ENCODE data around the gene ZNF343. TPM values are rescaled to one million over a fixed set of nuclear protein-coding genes. Genes with fewer than 3 reads are reported as not detected.

ZNF343 gene
- total and polyA plus RNA-seq, 2 of the 8 experiments (the other 6 are each of a cell fraction or from before 2014, with no cell fraction given): 1.8 to 5.0 TPM

DNA sequence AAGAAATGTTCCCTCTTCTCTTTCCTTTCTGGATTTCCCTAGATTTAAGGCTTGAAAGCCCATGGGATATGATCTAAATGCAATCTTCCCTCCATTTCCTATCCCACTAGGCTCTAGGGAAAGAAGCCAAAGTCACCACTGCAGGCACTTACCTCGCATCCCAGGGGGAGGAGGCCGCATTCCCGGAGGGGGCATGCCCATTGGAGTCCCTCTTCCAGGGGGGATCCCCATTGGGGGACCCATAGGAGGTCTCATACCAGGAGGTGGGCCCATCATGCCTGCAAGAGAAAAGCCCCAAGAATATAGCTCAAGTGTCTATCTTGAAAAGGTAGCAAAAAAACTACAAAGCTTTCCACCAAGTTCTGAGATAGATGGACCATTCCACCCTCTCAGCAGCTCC lies 46.2 kb downstream of the ZNF343 start:
- FAIRE-seq (no peak), DNase-seq (ENCODE audit: low read depth in 1 of 2, low spot score in 2 of 2) (no peak)
- Histone ChIP-seq H3K36me3 (ENCODE audit: control insufficient read depth in 2 of 4, insufficient read depth in 4 of 4, low read length in 3 of 4) (peaks cover 61 to 87% (median 77%) of the 10 kb centered on the region in 4 experiments), H3K4me1 (replicated peaks in 1 of 4; ENCODE audit: control insufficient read depth in 3 of 4, insufficient read depth in 4 of 4, low read length in 3 of 4) (no peaks in the 10 kb centered on the region), H3K4me3 (ENCODE audit: extremely low read depth in 1 of 4, insufficient read depth in 2 of 4, low read depth in 3 of 4, low read length in 4 of 4) (no peak overlapping the region), H3K79me2 (ENCODE audit: control insufficient read depth in 1 of 2, insufficient read depth in 2 of 2, low read length in 2 of 2) (peaks cover 6 to 30% of the 10 kb centered on the region in 2 experiments; a peak in 3 of 4 replicates), H3K9me3 (ENCODE audit: insufficient read depth in 2 of 2, low read depth in 1 of 2, low read length in 1 of 2) (no peaks in the 10 kb centered on the region), H3K18ac (ENCODE audit: extremely low read depth, low read length) (no peak overlapping the region), H2AK5ac (ENCODE audit: low read depth, low read length) (no peak overlapping the region), H4K91ac (replicated peaks; ENCODE audit: insufficient read length, low read length) (no peak overlapping the region), H3K9ac (replicated peaks in 1 of 4; ENCODE audit: extremely low read depth in 1 of 4, low read depth in 3 of 4, low read length in 3 of 4) (no peak overlapping the region), H2BK20ac (ENCODE audit: low read length) (no peak overlapping the region), H3K79me1 (ENCODE audit: low read depth, low read length) (no peaks in the 10 kb centered on the region; the same call in none of the 2 replicates), H2BK5ac (ENCODE audit: low read depth, low read length) (no peak overlapping the region), H3K27ac (ENCODE audit: low read depth, low read length) (no peak overlapping the region), H2BK15ac (ENCODE audit: low read length) (no peak overlapping the region), H4K5ac (ENCODE audit: insufficient read length, low read depth, low read length) (no peak overlapping the region), H3K23ac (ENCODE audit: insufficient read length) (no peak overlapping the region), H4K20me1 (replicated peaks in 1 of 2; ENCODE audit: control insufficient read depth in 1 of 2, insufficient read depth in 2 of 2, low read length in 2 of 2) (peaks cover 22 to 25% of the 10 kb centered on the region in 2 experiments), H3K56ac (replicated peaks; ENCODE audit: insufficient read length, low read depth, low read length) (no peak overlapping the region), H3K23me2 (ENCODE audit: low read depth, low read length) (no peaks in the 10 kb centered on the region), H3K27me3 (replicated peaks in 1 of 4; ENCODE audit: control insufficient read depth in 3 of 4, extremely low read depth in 1 of 4, insufficient read depth in 3 of 4, low read length in 3 of 4) (no peaks in the 10 kb centered on the region), H3K4ac (replicated peaks; ENCODE audit: insufficient read length, low read depth, low read length) (no peak overlapping the region), H3K4me2 (ENCODE audit: insufficient read depth in 1 of 2, low read depth in 2 of 2, low read length in 2 of 2) (no peak overlapping the region), H2BK12ac (ENCODE audit: low read depth, low read length) (no peak overlapping the region), H3K14ac (ENCODE audit: insufficient read length) (no peak overlapping the region), H4K8ac (ENCODE audit: extremely low read depth, insufficient read depth, low read length) (no peak overlapping the region), H2AFZ (ENCODE audit: low read length) (no peak overlapping the region), H2BK120ac (replicated peaks; ENCODE audit: low read depth, low read length) (no peak overlapping the region)
- POLR2A ChIA-PET (ENCODE audit: partially characterized antibody): interaction anchor here (0.6 to 8.0 kb wide), 6 partner anchors 7 to 1332 kb away, joined by 3 to 119 read pairs (median 3); partner anchors contain the start of gene SNRPB
- CTCF ChIA-PET (ENCODE audit: partially characterized antibody): interaction anchor here (1.7 to 1.9 kb wide), 3 partner anchors 10 to 59 kb away, joined by 6 to 10 read pairs (median 8); no protein-coding TSS in a partner anchor
- 87% methylated on average over 3 of the region's 3 CpGs; no CpG with 5 or more reads in 1 of the 2 experiments for whole genome bisulfite sequencing, 2 experiments (ENCODE audit: extremely low coverage in 1 of 2, insufficient coverage in 1 of 2, insufficient read length in 1 of 2, insufficient replicate concordance in 2 of 2, low coverage in 1 of 2, low lambda C conversion rate in 2 of 2, missing lambda C conversion rate in 1 of 2)
- no peak for TF ChIP-seq MAFK (IDR thresholded peaks at IDR 0.05; ENCODE audit: low read depth, low read length)
- TF ChIP-seq, protein P1, sequence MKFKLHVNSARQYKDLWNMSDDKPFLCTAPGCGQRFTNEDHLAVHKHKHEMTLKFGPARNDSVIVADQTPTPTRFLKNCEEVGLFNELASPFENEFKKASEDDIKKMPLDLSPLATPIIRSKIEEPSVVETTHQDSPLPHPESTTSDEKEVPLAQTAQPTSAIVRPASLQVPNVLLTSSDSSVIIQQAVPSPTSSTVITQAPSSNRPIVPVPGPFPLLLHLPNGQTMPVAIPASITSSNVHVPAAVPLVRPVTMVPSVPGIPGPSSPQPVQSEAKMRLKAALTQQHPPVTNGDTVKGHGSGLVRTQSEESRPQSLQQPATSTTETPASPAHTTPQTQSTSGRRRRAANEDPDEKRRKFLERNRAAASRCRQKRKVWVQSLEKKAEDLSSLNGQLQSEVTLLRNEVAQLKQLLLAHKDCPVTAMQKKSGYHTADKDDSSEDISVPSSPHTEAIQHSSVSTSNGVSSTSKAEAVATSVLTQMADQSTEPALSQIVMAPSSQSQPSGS (IDR thresholded peaks at IDR 0.05; ENCODE audit: low read length): no peak
- no peak for TF ChIP-seq CBX5 (IDR thresholded peaks at IDR 0.05; ENCODE audit: low read depth, low read length)
- no peak for TF ChIP-seq CHD2 (IDR thresholded peaks at IDR 0.05; ENCODE audit: low read length)
- TF ChIP-seq ASH2L (IDR thresholded peaks at IDR 0.05; ENCODE audit: low read length): no peak
- no peak for TF ChIP-seq CTBP2 (IDR thresholded peaks at IDR 0.05; ENCODE audit: borderline replicate concordance, insufficient read depth, insufficient read length, low read length)
- TF ChIP-seq BCL11A (IDR thresholded peaks at IDR 0.05; ENCODE audit: low read depth in 2 of 2, low read length in 2 of 2): no peak
- no peak for TF ChIP-seq NANOG (IDR thresholded peaks at IDR 0.05; ENCODE audit: insufficient read depth, low read depth, low read length, poor library complexity, severe bottlenecking)
- no peak for TF ChIP-seq PHF8 (conservative IDR thresholded peaks at IDR 0.05; ENCODE audit: low read depth, low read length)
- no peak for TF ChIP-seq TAF7 (optimal IDR thresholded peaks at IDR 0.05; ENCODE audit: borderline replicate concordance, low read depth, low read length)
- TF ChIP-seq KDM4A (IDR thresholded peaks at IDR 0.05; ENCODE audit: low read depth, low read length, severe bottlenecking): no peak
- no peak for TF ChIP-seq SAP30 (IDR thresholded peaks at IDR 0.05; ENCODE audit: insufficient read depth, insufficient replicate concordance, low read length)

All from H1 (cell line).